Kidney (tissue), 14 donors: ENCODE results near the gene SLC38A2. TPM values are rescaled to one million over a fixed set of nuclear protein-coding genes. Genes with fewer than 3 reads are reported as not detected.

ENCODE experiments used
- DNase-seq, 5 donors: peaks; one replicate each; pipeline ENCODE4 v3.0.0-alpha.2; 2013 to 2020
- FAIRE-seq: peaks from 2 replicates; lab custom pipeline; 2012; peaks lifted over from hg19 to GRCh38; lab: Jason Lieb, UNC
- H3K27ac ChIP-seq, 2 donors: one replicate each; pipeline ENCODE4 v1.7.0; 2013; ENCODE audit warnings: low read depth in 2 of 2, low read length in 2 of 2, inconsistent platforms in 1 of 2
- H3K27me3 ChIP-seq: one replicate; pipeline ENCODE4 v1.7.1; 2013; ENCODE audit warnings: low read length, inconsistent platforms; ENCODE audit not compliant: control insufficient read depth, insufficient read depth
- H3K36me3 ChIP-seq, 3 donors: one replicate each; pipeline versions ENCODE4 v1.7.0 to v1.7.1; 2013; ENCODE audit warnings: low read length in 3 of 3, control low read depth in 1 of 3, inconsistent platforms in 1 of 3; ENCODE audit not compliant: insufficient read depth in 3 of 3, control insufficient read depth in 2 of 3
- H3K4me1 ChIP-seq, 3 donors: one replicate each; pipeline versions ENCODE4 v1.7.0 to v1.7.1; 2013; ENCODE audit warnings: low read length in 3 of 3, inconsistent platforms in 1 of 3, low read depth in 1 of 3; ENCODE audit not compliant: control insufficient read depth in 2 of 3, insufficient read depth in 2 of 3
- H3K4me3 ChIP-seq, 3 donors: one replicate each; pipeline versions ENCODE4 v1.7.0 to v1.8.1; 2013; ENCODE audit warnings: low read length in 3 of 3, control low read depth in 1 of 3, inconsistent platforms in 1 of 3
- H3K9ac ChIP-seq, 3 donors: one replicate each; pipeline versions ENCODE4 v1.7.0 to v1.7.1; 2013; ENCODE audit warnings: low read length in 3 of 3, control low read depth in 1 of 3, inconsistent platforms in 1 of 3
- H3K9me3 ChIP-seq, 3 donors: one replicate each; pipeline versions ENCODE4 v1.7.0 to v1.7.1; 2013; ENCODE audit warnings: low read length in 3 of 3, control low read depth in 1 of 3, inconsistent platforms in 1 of 3; ENCODE audit not compliant: control insufficient read depth in 2 of 3, insufficient read depth in 1 of 3
- CTCF ChIP-seq: IDR thresholded peaks from 3 replicates; pipeline ENCODE4 v1.5.1; 2012; ENCODE audit warnings: mild to moderate bottlenecking, moderate library complexity, borderline replicate concordance; ENCODE audit not compliant: insufficient read depth; ENCODE audit errors: extremely low read depth
- intact Hi-C: fragments of 100-400 bp; cut with DNase I; formaldehyde crosslinking; loops from one replicate; pipeline ENCODE4 v1.11.1; 2022
- polyA plus RNA-seq: library from polyadenylated mRNA; stranded (reverse); fragments of 350-450 nt; fragmentation: Illumina TruSeq; extraction: RNeasy Lipid Tissue Mini Kit (QIAGEN cat#74804); gene quantifications from one replicate; pipeline ENCODE4 v1.2.3, GENCODE V29; 2014; ENCODE audit warnings: low read depth, low replicate concordance; ENCODE audit not compliant: insufficient read depth
- total RNA-seq: library from RNA; stranded (reverse); fragmentation: NEBNext Ultra II Directional; extraction: Animal tissue kit (Norgen Biotek cat#: 25700); gene quantifications from one replicate; pipeline ENCODE4 v1.2.1, GENCODE V29; 2021
- donor health status: control.
- donor health status: control.
- donor health status: control.
- donor health status: control.
- donor health status: control.
- donor health status: DM: yes; HTN: yes; CAD: no.
- donor health status: Normal renal cell carcinoma (clear cell type).

Gene SLC38A2
- total and polyA plus RNA-seq, 2 donors from 2014 or later = 38.6 to 189 TPM

DNA sequence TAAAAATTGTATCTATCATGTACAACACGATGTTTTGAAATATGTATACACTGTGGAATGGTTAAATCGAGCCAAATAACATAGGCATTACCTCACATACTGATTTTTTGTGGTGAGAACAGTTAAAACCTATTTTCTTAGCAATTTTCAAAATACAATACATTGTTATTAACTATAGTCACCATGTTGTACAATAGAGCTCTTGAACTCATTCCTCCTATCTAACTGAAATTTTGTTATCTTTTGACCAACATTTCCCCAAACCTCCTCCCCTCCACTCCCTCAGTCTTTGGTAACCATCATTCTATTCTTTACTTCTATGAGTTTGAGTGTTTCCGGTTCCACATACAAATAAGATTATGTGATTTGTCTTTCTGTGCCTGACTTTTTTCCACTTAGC lies 6.8 kb upstream of the SLC38A2 start:
- Histone ChIP-seq H3K36me3 (no peaks in the 10 kb centered on the region), H3K4me1 (peaks cover 2 to 5% (median 3%) of the 10 kb centered on the region in 3 donors), H3K9ac (no peak overlapping the region), H3K27ac (no peak overlapping the region), H3K9me3 (no peaks in the 10 kb centered on the region), H3K4me3 (no peak overlapping the region), H3K27me3 (no peaks in the 10 kb centered on the region)
- FAIRE-seq (no peak), DNase-seq (no peak)
- intact Hi-C loops = no loop called here
- TF ChIP-seq CTCF = no peak

- H3K27me3 ChIP-seq = no peaks in the 10 kb centered on the region
Observed at GRCh38 chr12:46378530-46378929, 6.0 kb upstream of the SLC38A2 start.

DNA sequence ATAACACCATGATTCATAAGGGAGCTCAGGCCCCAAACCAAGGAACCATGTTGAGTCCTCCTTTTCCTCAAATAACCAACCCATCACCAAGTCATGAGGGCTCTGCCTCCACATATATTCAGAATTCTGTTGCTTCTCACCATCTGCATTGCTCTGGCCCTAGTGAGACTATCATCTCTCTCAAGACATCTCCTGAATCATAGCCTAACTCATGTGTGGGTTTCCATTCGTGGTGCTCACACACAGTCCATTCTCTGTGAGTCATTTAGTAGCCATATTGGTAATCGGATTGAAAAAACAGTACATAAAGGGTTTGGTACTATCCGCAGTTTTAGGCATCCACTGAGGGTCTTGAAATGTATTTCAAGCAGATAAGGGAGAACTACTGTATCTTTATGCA lies 5.1 kb upstream of the SLC38A2 start:
- no peaks in the 10 kb centered on the region for H3K36me3 ChIP-seq
- no peak for DNase-seq
- H3K27ac ChIP-seq = no peak overlapping the region
- intact Hi-C loops = no loop called here
- no peak overlapping the region for H3K9ac ChIP-seq
- no peaks in the 10 kb centered on the region for H3K27me3 ChIP-seq
- no peak overlapping the region for H3K4me3 ChIP-seq
- peaks cover 2 to 5% (median 5%) of the 10 kb centered on the region in 3 donors for H3K4me1 ChIP-seq
- TF ChIP-seq CTCF = no peak
- H3K9me3 ChIP-seq = no peaks in the 10 kb centered on the region
- FAIRE-seq = no peak

More at GRCh38 chr12:46378530-46378929, 6.0 kb upstream of the SLC38A2 start:
- FAIRE-seq (no peak), DNase-seq (no peak)
- Histone ChIP-seq H3K27ac (no peak overlapping the region), H3K4me3 (no peak overlapping the region), H3K9me3 (no peaks in the 10 kb centered on the region), H3K36me3 (no peaks in the 10 kb centered on the region), H3K9ac (no peak overlapping the region), H3K4me1 (peaks cover 2 to 5% (median 5%) of the 10 kb centered on the region in 3 donors)
- intact Hi-C loops = no loop called here
- TF ChIP-seq CTCF = no peak

- TF ChIP-seq CTCF = no peak
- DNase-seq (no peak), FAIRE-seq (no peak)
- Histone ChIP-seq H3K9ac (no peak overlapping the region), H3K4me3 (no peak overlapping the region), H3K4me1 (peaks cover 0 to 2% (median 0%) of the 10 kb centered on the region in 3 donors), H3K9me3 (no peaks in the 10 kb centered on the region), H3K27ac (no peak overlapping the region), H3K27me3 (no peaks in the 10 kb centered on the region), H3K36me3 (no peaks in the 10 kb centered on the region)
- intact Hi-C loops = no loop called here
Observed at GRCh38 chr12:46376579-46376978, 4.0 kb upstream of the SLC38A2 start.
